DND-41 (cell line): ENCODE measurements around the gene GNG11.

Source experiments
- CTCF ChIP-seq: IDR thresholded peaks from 2 replicates; pipeline ENCODE4 v1.5.1; 2012; ENCODE audit warnings: borderline replicate concordance, low read length, moderate library complexity, mild to moderate bottlenecking; ENCODE audit not compliant: poor library complexity, severe bottlenecking; ENCODE audit errors: extremely low read depth
- EZH2 ChIP-seq: IDR thresholded peaks from 3 replicates; pipeline ENCODE4 v1.6.1; 2012; ENCODE audit warnings: borderline replicate concordance, low read depth, mild to moderate bottlenecking, moderate library complexity, low read length, inconsistent platforms; ENCODE audit not compliant: severe bottlenecking

GRCh38 chr7:93926800-93927199 lies 5.3 kb downstream of the GNG11 start:
- TF ChIP-seq CTCF = no peak
- TF ChIP-seq EZH2 = no peak
